HFFc6 (cell line): Measurements from ENCODE around the gene SPOCK1. TPM values are rescaled to one million over a fixed set of nuclear protein-coding genes. Genes with fewer than 3 reads are reported as not detected.

Experiments used
- DNase-seq: peaks from one replicate; pipeline ENCODE4 v3.0.0-alpha.2; 2018
- H3K27ac Mint-ChIP-seq: 2 replicates; pipeline ENCODE4 v1.8.0; 2020; ENCODE audit warnings: mild to moderate bottlenecking, mixed read lengths
- H3K27me3 Mint-ChIP-seq: 2 replicates; pipeline ENCODE4 v1.8.0; 2021; ENCODE audit warnings: mild to moderate bottlenecking, moderate library complexity, mixed read lengths; ENCODE audit not compliant: insufficient read depth
- H3K36me3 Mint-ChIP-seq: 2 replicates; pipeline ENCODE4 v1.8.0; 2021; ENCODE audit warnings: low read depth, mixed read lengths
- H3K4me1 Mint-ChIP-seq: 2 replicates; pipeline ENCODE4 v1.8.0; 2020; ENCODE audit warnings: low read depth, mixed read lengths
- H3K4me3 Mint-ChIP-seq: 2 replicates; pipeline ENCODE4 v1.8.0; 2020; ENCODE audit warnings: mild to moderate bottlenecking, moderate library complexity, mixed read lengths
- H3K9me3 Mint-ChIP-seq: 2 replicates; pipeline ENCODE4 v1.8.0; 2020; ENCODE audit warnings: mild to moderate bottlenecking, mixed read lengths
- CTCF ChIP-seq: fragments of 200-600 bp; sonication (generic); IDR thresholded peaks from 2 replicates; pipeline ENCODE4 v1.5.0; 2021; ENCODE audit warnings: antibody characterized with exemption, mild to moderate bottlenecking
- total RNA-seq, 6 experiments: library from RNA; stranded (reverse); fragmentation: NEBNext Ultra II Directional; extraction: Animal tissue kit (Norgen Biotek cat#: 25700); gene quantifications; 2 replicates in 1 of 6; 3 replicates in 5 of 6; pipeline ENCODE4 v1.2.3, GENCODE V29; 2021

The SPOCK1 gene
- total RNA-seq, 6 experiments from 2014 or later: 111 to 170 (median 125) TPM

GRCh38 chr5:137164961-137165360 is 334.2 kb downstream of the SPOCK1 start:
- Mint-ChIP-seq H3K27me3 (no peaks in the 10 kb centered on the region; the same call in 1 of the 2 replicates), H3K9me3 (no peaks in the 10 kb centered on the region), H3K4me1 (no peaks in the 10 kb centered on the region), H3K27ac (no peak overlapping the region), H3K4me3 (no peak overlapping the region), H3K36me3 (no peaks in the 10 kb centered on the region)
- TF ChIP-seq CTCF: no peak
- no peak for DNase-seq

- H3K9me3 Mint-ChIP-seq: no peaks in the 10 kb centered on the region
- no peaks in the 10 kb centered on the region; the same call in 1 of the 2 replicates for H3K27me3 Mint-ChIP-seq
- H3K36me3 Mint-ChIP-seq: no peaks in the 10 kb centered on the region
- H3K4me1 Mint-ChIP-seq: no peaks in the 10 kb centered on the region
- H3K4me3 Mint-ChIP-seq: no peak overlapping the region
- no peak for DNase-seq
- H3K27ac Mint-ChIP-seq: no peak overlapping the region
- TF ChIP-seq CTCF: no peak
Measured at GRCh38 chr5:137164536-137164935, 334.6 kb downstream of the SPOCK1 start.

GRCh38 chr5:137158691-137159090 is 340.4 kb downstream of the SPOCK1 start:
- DNase-seq: no peak
- H3K27ac Mint-ChIP-seq: no peak overlapping the region
- no peaks in the 10 kb centered on the region for H3K9me3 Mint-ChIP-seq
- H3K4me1 Mint-ChIP-seq: peaks cover 12% of the 10 kb centered on the region
- TF ChIP-seq CTCF: no peak
- H3K4me3 Mint-ChIP-seq: no peak overlapping the region
- H3K36me3 Mint-ChIP-seq: no peaks in the 10 kb centered on the region
- H3K27me3 Mint-ChIP-seq: no peaks in the 10 kb centered on the region

- H3K27me3 Mint-ChIP-seq: no peaks in the 10 kb centered on the region
- peaks cover 12% of the 10 kb centered on the region for H3K4me1 Mint-ChIP-seq
- no peaks in the 10 kb centered on the region for H3K36me3 Mint-ChIP-seq
- no peak overlapping the region for H3K4me3 Mint-ChIP-seq
- DNase-seq: no peak
- TF ChIP-seq CTCF: no peak
- no peaks in the 10 kb centered on the region for H3K9me3 Mint-ChIP-seq
- H3K27ac Mint-ChIP-seq: no peak overlapping the region
Measured at GRCh38 chr5:137156180-137156579, 342.9 kb downstream of the SPOCK1 start.

- H3K36me3 Mint-ChIP-seq: no peaks in the 10 kb centered on the region
- H3K27me3 Mint-ChIP-seq: no peaks in the 10 kb centered on the region
- TF ChIP-seq CTCF: no peak
- H3K27ac Mint-ChIP-seq: no peak overlapping the region
- no peak overlapping the region for H3K4me3 Mint-ChIP-seq
- no peaks in the 10 kb centered on the region for H3K9me3 Mint-ChIP-seq
- peaks cover 12% of the 10 kb centered on the region for H3K4me1 Mint-ChIP-seq
- DNase-seq: no peak
Measured at GRCh38 chr5:137155261-137156000, 343.7 kb downstream of the SPOCK1 start.
